Measurements from ENCODE around the gene MICAL3. TPM values are rescaled to one million over a fixed set of nuclear protein-coding genes. Genes with fewer than 3 reads are reported as not detected.

MICAL3 gene
- total RNA-seq, 1 donor from 2014 or later: 36.9 TPM

DNA sequence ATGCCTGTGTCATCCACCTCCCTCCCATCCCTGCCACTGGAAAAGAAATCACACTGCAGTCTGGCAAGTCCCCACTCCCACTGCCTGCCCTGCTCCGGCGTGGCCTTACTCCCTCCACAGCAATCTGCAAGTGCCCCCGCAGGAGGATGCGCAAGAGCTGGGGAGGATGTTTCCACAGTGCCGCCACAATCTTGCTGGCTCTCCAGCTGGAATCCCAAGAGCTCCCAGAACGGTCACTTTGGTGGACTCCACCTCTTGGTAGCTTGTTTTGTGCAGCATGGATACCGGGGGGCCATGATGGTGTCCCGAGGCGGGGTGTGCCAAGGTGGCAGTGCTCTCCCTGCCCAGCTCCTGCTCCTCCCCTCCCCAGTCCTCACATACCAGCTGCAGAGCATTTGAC, 76.3 kb downstream of the MICAL3 start:
- H3K27ac ChIP-seq: no peak overlapping the region
- no peaks in the 10 kb centered on the region for H3K27me3 ChIP-seq
- intact Hi-C loops (cut with DNase I): no loop called here
- DNase-seq (ENCODE audit: low spot score in 2 of 2): no peak
- TF ChIP-seq, protein P1, sequence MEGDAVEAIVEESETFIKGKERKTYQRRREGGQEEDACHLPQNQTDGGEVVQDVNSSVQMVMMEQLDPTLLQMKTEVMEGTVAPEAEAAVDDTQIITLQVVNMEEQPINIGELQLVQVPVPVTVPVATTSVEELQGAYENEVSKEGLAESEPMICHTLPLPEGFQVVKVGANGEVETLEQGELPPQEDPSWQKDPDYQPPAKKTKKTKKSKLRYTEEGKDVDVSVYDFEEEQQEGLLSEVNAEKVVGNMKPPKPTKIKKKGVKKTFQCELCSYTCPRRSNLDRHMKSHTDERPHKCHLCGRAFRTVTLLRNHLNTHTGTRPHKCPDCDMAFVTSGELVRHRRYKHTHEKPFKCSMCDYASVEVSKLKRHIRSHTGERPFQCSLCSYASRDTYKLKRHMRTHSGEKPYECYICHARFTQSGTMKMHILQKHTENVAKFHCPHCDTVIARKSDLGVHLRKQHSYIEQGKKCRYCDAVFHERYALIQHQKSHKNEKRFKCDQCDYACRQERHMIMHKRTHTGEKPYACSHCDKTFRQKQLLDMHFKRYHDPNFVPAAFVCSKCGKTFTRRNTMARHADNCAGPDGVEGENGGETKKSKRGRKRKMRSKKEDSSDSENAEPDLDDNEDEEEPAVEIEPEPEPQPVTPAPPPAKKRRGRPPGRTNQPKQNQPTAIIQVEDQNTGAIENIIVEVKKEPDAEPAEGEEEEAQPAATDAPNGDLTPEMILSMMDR (IDR thresholded peaks at IDR 0.05): no peak
- peaks cover 22 to 43% of the 10 kb centered on the region in 2 donors for H3K4me1 ChIP-seq
- no peaks in the 10 kb centered on the region for H3K36me3 ChIP-seq
- no peaks in the 10 kb centered on the region for H3K9me3 ChIP-seq
- no peak overlapping the region for H3K4me3 ChIP-seq

- Histone ChIP-seq H3K36me3 (no peaks in the 10 kb centered on the region), H3K27me3 (no peaks in the 10 kb centered on the region), H3K4me1 (peaks cover 22 to 46% of the 10 kb centered on the region in 2 donors), H3K4me3 (no peak overlapping the region), H3K9me3 (no peaks in the 10 kb centered on the region), H3K27ac (peak overlapping the region in 1 of 2 donors; percentile 25)
- TF ChIP-seq, protein P1 (IDR thresholded peaks at IDR 0.05): no peak
- intact Hi-C loops (cut with DNase I): loop anchor here (2.0 kb wide), 1 partner anchor 72 kb away; no protein-coding TSS in a partner anchor
- no peak for DNase-seq (ENCODE audit: low spot score in 2 of 2)
These were observed 77.5 kb downstream of the MICAL3 start for GRCh38 chr22:17946662-17947367.

DNA sequence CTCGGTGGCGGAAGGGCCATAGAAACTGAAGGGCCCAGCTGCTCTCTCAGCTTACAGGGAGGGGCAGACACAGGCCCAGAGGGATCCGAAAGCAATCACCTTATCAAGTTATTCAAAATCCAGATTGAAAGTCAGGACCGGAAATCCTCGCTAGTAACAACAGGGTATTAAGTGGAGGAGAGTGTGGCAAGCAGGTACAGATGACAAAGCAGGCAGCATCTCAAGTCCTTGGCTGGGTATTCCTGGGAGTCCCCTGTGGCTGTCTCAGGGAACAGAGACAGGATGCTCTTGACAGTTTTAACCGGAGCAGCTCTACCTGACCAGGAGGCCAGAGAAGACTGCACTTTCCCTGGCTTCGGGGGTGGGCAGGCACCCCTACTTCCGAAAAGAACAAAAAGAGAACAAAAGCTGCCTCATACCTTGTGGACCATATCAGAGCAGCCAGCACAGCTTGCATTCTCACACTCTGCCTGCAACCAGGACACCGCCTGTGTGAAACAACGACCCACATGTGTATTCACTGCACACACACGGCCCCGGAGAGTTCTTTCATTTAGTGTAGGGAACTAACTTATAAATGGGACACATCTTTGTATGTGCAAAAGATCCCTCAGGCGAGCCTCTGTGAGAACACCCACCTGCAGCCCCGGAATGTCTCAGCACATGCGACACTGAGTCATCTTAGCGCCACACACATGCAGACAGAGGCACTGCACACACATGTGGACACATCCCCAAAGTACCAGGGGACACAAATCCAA, 78.3 kb downstream of the MICAL3 start:
- no peak for DNase-seq (ENCODE audit: low spot score in 2 of 2)
- TF ChIP-seq, protein P1 (IDR thresholded peaks at IDR 0.05): no peak
- H3K4me3 ChIP-seq: no peak overlapping the region
- peak overlapping the region; percentile 60 to 70 for H3K27ac ChIP-seq
- peaks cover 22 to 46% of the 10 kb centered on the region in 2 donors for H3K4me1 ChIP-seq
- no peaks in the 10 kb centered on the region for H3K9me3 ChIP-seq
- H3K36me3 ChIP-seq: no peaks in the 10 kb centered on the region
- H3K27me3 ChIP-seq: no peaks in the 10 kb centered on the region
- intact Hi-C loops (cut with DNase I): loop anchor here (2.0 kb wide), 1 partner anchor 71 kb away; no protein-coding TSS in a partner anchor

DNA sequence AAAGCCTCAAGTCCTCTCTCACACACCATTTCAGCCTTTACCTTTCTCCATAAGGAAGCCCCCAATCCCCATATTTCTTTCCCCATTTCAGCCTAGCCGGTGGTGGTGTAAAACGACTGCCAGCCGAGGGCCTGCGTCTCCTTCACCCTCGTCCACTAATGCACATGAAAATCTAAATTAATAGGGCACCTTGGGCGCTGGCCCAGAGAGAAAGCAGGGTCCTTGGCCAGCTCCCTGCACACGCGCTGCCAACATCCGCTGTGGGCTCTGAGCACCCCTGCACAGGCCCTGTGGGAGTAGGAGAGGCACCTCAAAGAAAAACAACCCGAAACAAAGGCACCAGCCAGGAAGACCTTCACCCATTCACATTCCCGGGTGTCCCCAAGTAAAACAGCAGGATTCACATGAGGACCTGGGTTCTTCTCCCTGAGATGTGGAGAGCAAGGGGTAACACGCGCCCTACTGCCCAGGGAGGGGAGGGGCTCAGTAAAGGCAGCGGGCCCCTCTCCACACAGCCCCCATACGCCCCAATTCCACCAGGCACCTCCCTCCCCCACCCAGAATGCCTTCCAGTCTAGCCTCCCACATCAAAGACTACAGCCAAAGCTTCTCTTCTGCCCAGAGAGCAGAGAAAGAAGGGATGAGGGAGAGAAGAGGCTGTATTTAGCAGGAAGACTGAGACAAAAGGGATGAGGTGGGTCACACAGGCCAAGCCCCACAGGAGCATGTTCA, 79.0 kb downstream of the MICAL3 start:
- Histone ChIP-seq H3K4me1 (peaks cover 22 to 42% of the 10 kb centered on the region in 2 donors), H3K4me3 (no peak overlapping the region)

DNA sequence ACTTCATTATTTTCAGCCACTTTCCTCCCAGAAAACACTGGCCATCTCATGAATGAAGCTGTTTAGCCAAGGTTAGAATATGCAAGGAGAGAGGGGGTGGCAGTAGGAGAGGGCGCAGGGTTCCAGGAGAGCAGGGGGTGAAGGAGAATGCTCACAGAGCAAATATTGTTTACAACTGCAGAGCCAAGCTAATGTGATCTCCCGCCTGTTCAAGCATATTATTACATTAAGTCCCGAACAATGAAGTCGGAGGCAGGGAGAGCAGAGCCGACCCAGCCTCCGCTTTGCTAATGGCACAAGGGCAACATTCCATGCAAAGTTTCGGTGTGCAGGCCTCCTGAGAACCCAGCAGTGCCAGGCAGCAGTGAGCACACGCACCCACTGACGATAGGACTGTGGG, 80.1 kb downstream of the MICAL3 start:
- Histone ChIP-seq H3K4me1 (peaks cover 22 to 43% of the 10 kb centered on the region in 2 donors), H3K36me3 (no peaks in the 10 kb centered on the region), H3K27ac (peak overlapping the region in 1 of 2 donors; percentile 35), H3K9me3 (no peaks in the 10 kb centered on the region), H3K27me3 (no peaks in the 10 kb centered on the region), H3K4me3 (no peak overlapping the region)
- no peak for DNase-seq (ENCODE audit: low spot score in 2 of 2)
- TF ChIP-seq, protein P1 (IDR thresholded peaks at IDR 0.05): no peak
- intact Hi-C loops (cut with DNase I): no loop called here

More for the DNA sequence above, 79.0 kb downstream of the MICAL3 start:
- TF ChIP-seq, protein P1 (IDR thresholded peaks at IDR 0.05): no peak
- no peaks in the 10 kb centered on the region for H3K27me3 ChIP-seq
- H3K36me3 ChIP-seq: no peaks in the 10 kb centered on the region
- intact Hi-C loops (cut with DNase I): no loop called here
- peak overlapping the region; percentile 60 to 70 for H3K27ac ChIP-seq
- DNase-seq (ENCODE audit: low spot score in 2 of 2): no peak
- no peaks in the 10 kb centered on the region for H3K9me3 ChIP-seq

Measured in ascending aorta (tissue), 2 donors.